CD4-positive, CD25-positive, alpha-beta regulatory T cell (primary cell): ENCODE results near the gene WRAP53. TPM values are rescaled to one million over a fixed set of nuclear protein-coding genes. Genes with fewer than 3 reads are reported as not detected.
A peak's percentile ranks its signal among the peaks of the same experiment; 100 is the strongest.

Experiments
- ATAC-seq, 2 donors: fragments of 150-1000 bp; cut with Tn5 transposase; one replicate each; pipeline ENCODE4 v1.10.0; 2021; ENCODE audit warnings: low read depth in 2 of 2, moderate number of reproducible peaks in 2 of 2, moderate library complexity in 1 of 2
- DNase-seq, 3 donors: peaks; one replicate each; pipeline versions ENCODE4 v3.0.0 to v3.0.0-alpha.2; 2012 to 2022; ENCODE audit warnings: mixed read lengths in 1 of 3
- H3K27ac ChIP-seq: one replicate; pipeline ENCODE4 v1.7.0; 2013; ENCODE audit warnings: mild to moderate bottlenecking, low read length; ENCODE audit not compliant: insufficient read depth, poor library complexity, severe bottlenecking
- H3K27me3 ChIP-seq: one replicate; pipeline ENCODE4 v1.7.0; 2013; ENCODE audit warnings: low read length; ENCODE audit not compliant: control insufficient read depth, insufficient read depth
- H3K36me3 ChIP-seq: one replicate; pipeline ENCODE4 v1.7.0; 2013; ENCODE audit warnings: mild to moderate bottlenecking, low read length, moderate library complexity; ENCODE audit not compliant: control insufficient read depth, insufficient read depth
- H3K4me1 ChIP-seq: 2 replicates; pipeline ENCODE4 v1.7.0; 2013; ENCODE audit warnings: mild to moderate bottlenecking, low read length; ENCODE audit not compliant: insufficient read depth, control insufficient read depth, poor library complexity, severe bottlenecking
- H3K4me3 ChIP-seq: one replicate; pipeline ENCODE4 v1.7.0; 2013; ENCODE audit warnings: low read depth, mild to moderate bottlenecking, low read length, moderate library complexity
- H3K9me3 ChIP-seq, 2 experiments: 1 replicate in 1 of 2; 2 replicates in 1 of 2; pipeline ENCODE4 v1.7.0; 2013; ENCODE audit warnings: low read length in 2 of 2, mild to moderate bottlenecking in 1 of 2, moderate library complexity in 1 of 2; ENCODE audit not compliant: control insufficient read depth in 2 of 2
- H3K27ac Mint-ChIP-seq, 3 donors: one replicate each; pipeline ENCODE4 v1.8.0; 2020 to 2022; ENCODE audit warnings: mild to moderate bottlenecking in 3 of 3, mixed read lengths in 3 of 3, moderate library complexity in 2 of 3
- H3K27me3 Mint-ChIP-seq: one replicate; pipeline ENCODE4 v1.8.0; 2022; ENCODE audit warnings: mild to moderate bottlenecking, mixed read lengths
- H3K36me3 Mint-ChIP-seq: one replicate; pipeline ENCODE4 v1.8.0; 2020; ENCODE audit warnings: mixed read lengths
- H3K4me1 Mint-ChIP-seq, 4 donors: one replicate each; pipeline ENCODE4 v1.8.0; 2020 to 2022; ENCODE audit warnings: mixed read lengths in 4 of 4, mild to moderate bottlenecking in 1 of 4
- H3K4me3 Mint-ChIP-seq, 4 donors: one replicate each; pipeline ENCODE4 v1.8.0; 2020 to 2022; ENCODE audit warnings: mild to moderate bottlenecking in 4 of 4, mixed read lengths in 4 of 4, moderate library complexity in 3 of 4
- H3K9me3 Mint-ChIP-seq, 7 donors: one replicate each; pipeline ENCODE4 v1.8.0; 2020 to 2022; ENCODE audit warnings: mixed read lengths in 7 of 7, mild to moderate bottlenecking in 3 of 7, moderate library complexity in 2 of 7
- polyA plus RNA-seq, 4 donors: library from polyadenylated mRNA; unstranded; fragments of 300-500 nt; fragmentation: Illumina TruSeq; gene quantifications; one replicate each; pipeline ENCODE4 v1.2.3, GENCODE V29; 2021
- total RNA-seq: library from RNA; stranded (reverse); gene quantifications from one replicate; pipeline ENCODE4 v1.2.3, GENCODE V29; 2022

The WRAP53 gene
- total and polyA plus RNA-seq, 5 donors from 2014 or later = 7.9 to 16.4 (median 11.3) TPM

- ATAC-seq (no peak), DNase-seq (no peak)
- no peak overlapping the region for H3K27ac Mint-ChIP-seq
- peaks cover 25% of the 10 kb centered on the region for H3K36me3 Mint-ChIP-seq
- Histone ChIP-seq H3K9me3 (no peaks in the 10 kb centered on the region), H3K36me3 (peaks cover 39% of the 10 kb centered on the region), H3K27ac (no peak overlapping the region), H3K4me1 (no peaks in the 10 kb centered on the region), H3K27me3 (no peaks in the 10 kb centered on the region), H3K4me3 (no peak overlapping the region)
- no peaks in the 10 kb centered on the region for H3K27me3 Mint-ChIP-seq
- H3K4me3 Mint-ChIP-seq = no peak overlapping the region
- H3K9me3 Mint-ChIP-seq = no peaks in the 10 kb centered on the region
- no peaks in the 10 kb centered on the region for H3K4me1 Mint-ChIP-seq
These were observed 20.4 kb upstream of the WRAP53 start for GRCh38 chr17:7667656-7668406.

GRCh38 chr17:7668482-7668881 is 19.8 kb upstream of the WRAP53 start:
- H3K27me3 ChIP-seq = no peaks in the 10 kb centered on the region
- no peak overlapping the region for H3K27ac Mint-ChIP-seq
- no peaks in the 10 kb centered on the region for H3K27me3 Mint-ChIP-seq
- peaks cover 46% of the 10 kb centered on the region for H3K36me3 ChIP-seq
- H3K36me3 Mint-ChIP-seq = peaks cover 30% of the 10 kb centered on the region
- DNase-seq = no peak
- H3K4me1 Mint-ChIP-seq = no peaks in the 10 kb centered on the region
- H3K4me3 Mint-ChIP-seq = no peak overlapping the region
- H3K9me3 Mint-ChIP-seq = peaks cover 0 to 3% (median 0%) of the 10 kb centered on the region in 7 donors
- H3K9me3 ChIP-seq = peaks cover 4% of the 10 kb centered on the region in 2 experiments
- no peak for ATAC-seq
- H3K4me1 ChIP-seq = no peaks in the 10 kb centered on the region
- H3K27ac ChIP-seq = no peak overlapping the region
- H3K4me3 ChIP-seq = no peak overlapping the region

GRCh38 chr17:7673239-7673638 is 15.0 kb upstream of the WRAP53 start:
- no peak overlapping the region for H3K27ac Mint-ChIP-seq
- H3K4me3 ChIP-seq = no peak overlapping the region
- H3K9me3 Mint-ChIP-seq = peaks cover 0 to 8% (median 0%) of the 10 kb centered on the region in 7 donors
- H3K27me3 ChIP-seq = no peaks in the 10 kb centered on the region
- H3K36me3 ChIP-seq = peaks cover 66% of the 10 kb centered on the region
- DNase-seq (peak in 1 of 3 donors; percentile 52), ATAC-seq (no peak)
- peaks cover 0 to 13% (median 5%) of the 10 kb centered on the region in 4 donors for H3K4me1 Mint-ChIP-seq
- H3K9me3 ChIP-seq = peaks cover 6 to 8% of the 10 kb centered on the region in 2 experiments
- H3K4me1 ChIP-seq = no peaks in the 10 kb centered on the region
- no peaks in the 10 kb centered on the region for H3K27me3 Mint-ChIP-seq
- no peak overlapping the region for H3K4me3 Mint-ChIP-seq
- H3K27ac ChIP-seq = no peak overlapping the region
- H3K36me3 Mint-ChIP-seq = peaks cover 46% of the 10 kb centered on the region

- peaks cover 0 to 8% (median 0%) of the 10 kb centered on the region in 7 donors for H3K9me3 Mint-ChIP-seq
These were observed 13.3 kb upstream of the WRAP53 start for GRCh38 chr17:7674934-7675333.

GRCh38 chr17:7676533-7676932 is 11.7 kb upstream of the WRAP53 start:
- H3K4me3 Mint-ChIP-seq = no peak overlapping the region
- no peak for ATAC-seq
- DNase-seq = no peak
- H3K27ac Mint-ChIP-seq = no peak overlapping the region
- Histone ChIP-seq H3K9me3 (peaks cover 6 to 8% of the 10 kb centered on the region in 2 experiments), H3K4me3 (no peak overlapping the region), H3K27ac (no peak overlapping the region), H3K36me3 (peaks cover 39% of the 10 kb centered on the region), H3K27me3 (no peaks in the 10 kb centered on the region), H3K4me1 (no peaks in the 10 kb centered on the region)
- no peaks in the 10 kb centered on the region for H3K27me3 Mint-ChIP-seq
- H3K36me3 Mint-ChIP-seq = peaks cover 30% of the 10 kb centered on the region
- peaks cover 0 to 8% (median 0%) of the 10 kb centered on the region in 7 donors for H3K9me3 Mint-ChIP-seq
- peaks cover 0 to 23% (median 6%) of the 10 kb centered on the region in 4 donors for H3K4me1 Mint-ChIP-seq

More at GRCh38 chr17:7674934-7675333, 13.3 kb upstream of the WRAP53 start:
- Mint-ChIP-seq H3K36me3 (peaks cover 37% of the 10 kb centered on the region), H3K27ac (peak overlapping the region in 1 of 3 donors; percentile 46), H3K27me3 (no peaks in the 10 kb centered on the region), H3K4me1 (peaks cover 0 to 19% (median 6%) of the 10 kb centered on the region in 4 donors), H3K4me3 (no peak overlapping the region)
- no peak overlapping the region for H3K4me3 ChIP-seq
- no peaks in the 10 kb centered on the region for H3K27me3 ChIP-seq
- H3K27ac ChIP-seq = no peak overlapping the region
- DNase-seq (no peak), ATAC-seq (no peak)
- peaks cover 50% of the 10 kb centered on the region for H3K36me3 ChIP-seq
- H3K4me1 ChIP-seq = no peaks in the 10 kb centered on the region
- peaks cover 6 to 8% of the 10 kb centered on the region in 2 experiments for H3K9me3 ChIP-seq

GRCh38 chr17:7677388-7678067 is 10.7 kb upstream of the WRAP53 start:
- Histone ChIP-seq H3K9me3 (peaks cover 6 to 8% of the 10 kb centered on the region in 2 experiments), H3K27ac (no peak overlapping the region), H3K27me3 (no peaks in the 10 kb centered on the region), H3K36me3 (peaks cover 34% of the 10 kb centered on the region), H3K4me1 (no peaks in the 10 kb centered on the region), H3K4me3 (no peak overlapping the region)
- Mint-ChIP-seq H3K36me3 (peaks cover 29% of the 10 kb centered on the region), H3K27ac (peak overlapping the region in 1 of 3 donors; percentile 80), H3K4me3 (peak overlapping the region in 1 of 4 donors; percentile 38), H3K27me3 (no peaks in the 10 kb centered on the region), H3K4me1 (peaks cover 0 to 26% (median 8%) of the 10 kb centered on the region in 4 donors), H3K9me3 (peaks cover 0 to 8% (median 0%) of the 10 kb centered on the region in 7 donors)
- DNase-seq = no peak
- no peak for ATAC-seq

- Histone ChIP-seq H3K36me3 (no peaks in the 10 kb centered on the region), H3K9me3 (no peaks in the 10 kb centered on the region), H3K27me3 (no peaks in the 10 kb centered on the region), H3K4me1 (peaks cover 35% of the 10 kb centered on the region), H3K27ac (peak overlapping the region; percentile 96), H3K4me3 (peak overlapping the region; percentile 98)
- H3K27me3 Mint-ChIP-seq = peaks cover 7% of the 10 kb centered on the region
- no peaks in the 10 kb centered on the region for H3K9me3 Mint-ChIP-seq
- H3K4me3 Mint-ChIP-seq = peak overlapping the region; percentile 96 to 99 (median 97)
- H3K4me1 Mint-ChIP-seq = peaks cover 9 to 62% (median 32%) of the 10 kb centered on the region in 4 donors
- H3K36me3 Mint-ChIP-seq = peaks cover 7% of the 10 kb centered on the region
- peak overlapping the region; percentile 99 to 100 (median 99) for H3K27ac Mint-ChIP-seq
- DNase-seq (peak in 1 of 3 donors; percentile 17), ATAC-seq (no peak)
These were observed 3.3 kb upstream of the WRAP53 start for GRCh38 chr17:7684851-7685532.
